GM12872 (cell line): Measurements from ENCODE around the gene GRM5.
"Not testable (repeated sequence)": the region's sequence is repeated elsewhere in the genome, so short reads cannot be mapped to it uniquely, and the experiment has no call there.

ENCODE experiments used
- CTCF ChIP-seq: IDR thresholded peaks from 3 replicates; pipeline ENCODE4 v1.5.1; 2011; ENCODE audit warnings: low read depth, mild to moderate bottlenecking, low read length, moderate library complexity; ENCODE audit not compliant: insufficient read depth

Gene GRM5

DNA sequence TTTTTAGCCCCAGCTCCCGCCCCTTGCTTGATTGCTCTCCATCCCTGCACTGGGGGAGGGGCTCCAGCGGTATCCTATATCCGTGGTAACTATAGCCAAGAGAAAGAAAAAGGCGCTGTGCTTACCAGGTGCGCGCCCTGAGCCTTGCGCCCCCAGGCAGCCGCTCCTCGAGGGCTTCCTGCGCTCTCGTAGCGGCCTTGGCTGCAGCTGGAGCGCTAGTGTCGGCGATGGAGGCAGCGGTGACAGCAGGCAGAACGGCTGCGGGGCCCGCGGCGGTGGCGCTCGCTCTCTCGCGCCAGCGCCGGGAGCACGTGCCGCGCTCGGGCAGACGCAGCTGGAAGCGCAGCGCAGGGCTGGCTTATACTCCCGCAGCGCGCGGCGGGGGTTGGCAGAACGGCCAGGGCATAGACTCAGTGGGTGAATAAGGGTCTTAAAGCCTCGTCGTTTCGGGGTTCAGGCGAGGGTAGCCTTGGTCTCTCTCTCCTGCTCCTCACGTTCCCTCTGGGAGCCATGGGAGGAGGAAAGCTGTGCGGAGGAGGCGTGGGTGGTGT, at the start of gene GRM5:
TSS of gene GRM5 (minus strand) at position 332 of the 551 bp plus-strand sequence. CDS start 18,110 bp downstream, outside the sequence.
- not testable (repeated sequence) for TF ChIP-seq CTCF

DNA sequence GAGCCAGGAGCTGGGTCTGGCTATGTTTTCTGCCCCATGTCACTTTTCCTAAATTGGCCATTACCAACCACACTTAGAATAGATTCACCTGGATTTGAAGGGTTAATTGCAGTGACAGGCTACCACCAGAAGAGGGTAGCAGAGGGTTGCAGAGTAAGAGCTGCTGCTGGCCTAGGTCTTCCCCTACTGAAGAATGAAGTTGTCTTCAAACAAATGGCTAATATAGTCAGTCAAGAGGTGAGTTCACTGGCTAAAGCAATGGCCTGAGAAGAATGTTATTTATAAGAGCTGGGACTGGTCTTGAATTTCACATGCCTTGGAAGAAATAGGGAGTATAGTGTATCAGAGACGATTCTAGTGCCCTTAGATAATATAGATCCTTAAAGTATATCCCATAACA, 32.2 kb upstream of the GRM5 start:
- peak; percentile 71 for TF ChIP-seq CTCF

DNA sequence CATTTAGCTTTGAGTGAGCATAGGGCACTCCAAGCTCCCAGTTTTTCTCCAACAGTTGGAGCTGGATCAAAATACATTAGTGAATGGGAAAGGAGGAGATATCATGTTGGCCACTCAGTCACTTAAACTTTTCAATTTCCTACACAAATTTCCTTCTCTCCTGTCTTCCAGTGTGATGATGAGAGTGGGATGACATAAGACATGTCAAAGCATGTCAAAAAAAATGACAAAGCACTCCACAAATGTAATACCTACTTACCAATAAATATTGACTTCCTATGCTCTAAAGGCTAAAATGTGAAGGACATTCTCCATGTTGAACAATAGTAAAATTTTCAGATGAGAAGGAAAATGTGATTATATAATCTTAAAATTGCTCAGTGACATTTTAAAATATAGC, 1.5 kb upstream of the GRM5 start:
- no peak for TF ChIP-seq CTCF

- TF ChIP-seq CTCF: no peak
Measured at GRCh38 chr11:89065066-89065465, 716 bp downstream of the GRM5 start.

- TF ChIP-seq CTCF: no peak
Measured at GRCh38 chr11:89052220-89052619, 13.6 kb downstream of the GRM5 start.

DNA sequence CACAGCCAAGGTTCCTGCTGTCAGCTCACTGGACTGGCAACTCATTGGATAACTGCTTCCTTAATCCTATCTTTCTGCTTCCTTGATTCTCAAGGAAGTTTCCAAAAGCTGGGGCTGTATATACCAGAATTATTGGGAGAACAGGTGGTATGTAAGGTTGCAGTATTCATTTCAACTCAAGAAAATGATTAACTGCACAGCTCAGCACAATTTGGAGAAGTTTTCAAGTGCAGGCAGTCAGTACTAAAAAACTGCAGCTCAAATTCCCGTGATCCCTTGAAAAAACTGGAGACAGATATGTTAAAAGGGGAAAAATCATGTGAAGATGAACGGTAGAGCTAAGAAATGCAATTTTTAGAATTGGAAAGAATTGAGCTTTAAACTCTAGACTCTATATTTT, 44.4 kb downstream of the GRM5 start:
- no peak for TF ChIP-seq CTCF

DNA sequence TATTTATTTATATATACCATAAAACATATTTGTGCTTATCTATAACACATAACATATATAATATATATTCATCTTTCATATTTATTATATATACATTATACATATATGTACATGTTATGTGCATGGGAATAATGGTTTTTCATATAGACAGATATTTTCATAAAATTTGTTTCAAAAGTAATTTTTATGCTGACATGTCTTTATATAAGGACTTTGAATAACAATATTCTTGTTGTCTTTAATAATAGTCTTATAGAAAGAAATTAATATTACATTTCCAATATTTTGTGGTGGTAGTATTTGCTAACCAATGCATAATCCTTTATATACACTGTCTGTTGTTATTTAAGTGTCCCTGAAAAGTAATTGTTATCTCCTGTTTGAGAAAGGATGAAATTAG, 49.6 kb downstream of the GRM5 start:
- TF ChIP-seq CTCF: no peak
